Hematopoietic multipotent progenitor cell treated with erythropoietin and hydrocortisone succinate and interleukin-3 and kit ligand, for 17 days (in vitro differentiated cells): ENCODE results near the gene TFB1M.
A peak's percentile ranks its signal among the peaks of the same experiment; 100 is the strongest.
"Not testable (repeated sequence)": the region's sequence is repeated elsewhere in the genome, so short reads cannot be mapped to it uniquely, and the experiment has no call there.

Experiments
- DNase-seq: peaks from one replicate; pipeline ENCODE4 v3.0.0-alpha.2; 2015; ENCODE audit warnings: low spot score

The TFB1M gene

GRCh38 chr6:155314092-155314772 is at the start of gene TFB1M:
TSS of gene TFB1M (minus strand) at chr6:155314484. CDS start at chr6:155314428, 56 bp downstream.
- peak; percentile 97 for DNase-seq

GRCh38 chr6:155364021-155364420 is 49.7 kb upstream of the TFB1M start:
- DNase-seq, result not testable (repeated sequence)

GRCh38 chr6:155362968-155363632 is 48.8 kb upstream of the TFB1M start:
- not testable (repeated sequence) for DNase-seq

- DNase-seq, result no peak
These were observed 39.9 kb upstream of the TFB1M start for GRCh38 chr6:155354167-155354566.

- no peak for DNase-seq
These were observed 38.5 kb upstream of the TFB1M start for GRCh38 chr6:155352811-155353210.

- DNase-seq, result no peak
These were observed 37.8 kb upstream of the TFB1M start for GRCh38 chr6:155352130-155352420.

- no peak for DNase-seq
These were observed 37.2 kb upstream of the TFB1M start for GRCh38 chr6:155351273-155352129.

GRCh38 chr6:155349956-155350355 is 35.7 kb upstream of the TFB1M start:
- no peak for DNase-seq

- DNase-seq, result no peak
These were observed 34.8 kb upstream of the TFB1M start for GRCh38 chr6:155349129-155349528.

GRCh38 chr6:155347800-155348199 is 33.5 kb upstream of the TFB1M start:
- no peak for DNase-seq

- no peak for DNase-seq
These were observed 32.7 kb upstream of the TFB1M start for GRCh38 chr6:155346957-155347356.

GRCh38 chr6:155344341-155345006 is 30.2 kb upstream of the TFB1M start:
- DNase-seq, result no peak

GRCh38 chr6:155341130-155341828 is 27.0 kb upstream of the TFB1M start:
- no peak for DNase-seq

GRCh38 chr6:155340464-155341129 is 26.3 kb upstream of the TFB1M start:
- no peak for DNase-seq

GRCh38 chr6:155339929-155340328 is 25.6 kb upstream of the TFB1M start:
- not testable (repeated sequence) for DNase-seq

- not testable (repeated sequence) for DNase-seq
These were observed 24.0 kb upstream of the TFB1M start for GRCh38 chr6:155338237-155338636.

GRCh38 chr6:155335265-155335664 is 21.0 kb upstream of the TFB1M start:
- no peak for DNase-seq

- DNase-seq, result not testable (repeated sequence)
These were observed 19.8 kb upstream of the TFB1M start for GRCh38 chr6:155334073-155334472.

GRCh38 chr6:155333414-155333813 is 19.1 kb upstream of the TFB1M start:
- no peak for DNase-seq

- DNase-seq, result no peak
These were observed 16.6 kb upstream of the TFB1M start for GRCh38 chr6:155330922-155331321.

GRCh38 chr6:155330133-155330734 is 15.9 kb upstream of the TFB1M start:
- no peak for DNase-seq
